HG02759 (cell line): ENCODE data around the gene RDX.

Source experiments
- ATAC-seq: cut with Tn5 transposase; IDR thresholded peaks from one replicate; pipeline ENCODE4 v1.9.1; 2021; ENCODE audit warnings: mild to moderate bottlenecking, moderate library complexity; ENCODE audit not compliant: unreplicated experiment

The RDX gene

DNA sequence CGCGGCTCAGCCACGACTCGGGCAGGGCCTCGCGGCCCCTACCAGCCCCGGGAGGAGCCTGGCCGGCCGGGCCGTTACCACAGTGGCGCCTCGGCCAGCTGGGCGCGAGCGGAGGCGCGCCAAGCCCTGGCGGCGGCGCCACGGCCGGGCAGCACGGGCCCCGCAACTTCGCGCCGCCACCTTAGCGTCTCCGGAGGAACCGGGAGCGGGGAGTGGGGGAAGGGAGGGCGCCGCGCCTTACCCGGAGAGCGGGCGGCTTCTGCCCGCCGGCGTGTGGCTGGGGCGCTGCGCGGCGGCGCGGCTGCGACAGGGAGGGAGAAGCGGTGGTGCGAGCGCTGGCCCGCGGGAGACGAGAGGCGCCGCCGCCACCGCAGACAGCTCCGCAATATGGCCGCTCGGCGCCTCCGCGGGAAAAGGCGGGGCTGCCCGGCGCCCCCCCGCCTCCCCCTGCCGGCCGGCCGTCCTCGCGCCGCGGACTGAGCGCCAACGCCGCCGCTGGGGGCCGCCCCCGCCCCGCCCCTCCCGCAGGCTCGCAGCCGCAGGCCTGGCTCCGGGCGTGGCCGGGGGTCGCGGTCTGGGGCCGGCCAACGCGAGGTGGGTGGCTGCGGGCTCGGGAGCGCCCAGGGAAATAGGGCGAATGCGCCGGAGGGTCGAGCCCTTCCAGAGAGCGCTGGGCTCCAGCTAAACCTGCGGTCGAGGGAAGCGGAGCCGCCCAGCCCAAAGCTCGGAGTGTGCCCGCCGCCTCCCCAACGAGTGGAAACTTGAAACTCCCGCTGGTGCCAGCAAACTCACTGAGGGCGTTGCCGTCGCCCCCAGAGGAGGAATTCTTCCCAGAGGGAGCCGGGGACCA lies at the start of gene RDX:
TSS of gene RDX (minus strand) at position 389 of the 850 bp plus-strand sequence. CDS start 16,922 bp downstream, outside the sequence.
- peak; percentile 85 for ATAC-seq

GRCh38 chr11:110345743-110346142 lies 49.3 kb upstream of the RDX start:
- no peak for ATAC-seq

DNA sequence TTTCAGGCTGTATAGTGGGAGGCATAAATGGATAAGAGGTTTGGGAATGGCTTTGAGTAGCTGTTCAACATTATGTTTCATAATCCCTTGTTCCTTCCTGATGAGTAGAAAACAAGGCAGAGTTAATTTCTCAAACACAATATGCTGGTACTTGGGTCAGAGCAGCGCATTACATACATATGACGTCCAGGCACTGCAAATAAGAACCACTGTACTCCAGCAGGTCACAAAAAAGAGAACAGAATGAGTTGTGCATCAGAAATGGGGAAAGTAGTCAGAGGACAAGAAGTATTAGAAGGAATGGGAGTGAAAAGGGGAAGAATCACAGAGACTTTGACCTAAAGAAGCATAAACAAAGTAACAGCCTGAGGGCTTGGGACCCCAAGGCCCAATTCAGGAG lies 44.0 kb upstream of the RDX start:
- no peak for ATAC-seq

- no peak for ATAC-seq
Observed at GRCh38 chr11:110339456-110340250, 43.2 kb upstream of the RDX start.

GRCh38 chr11:110338684-110339083 lies 42.3 kb upstream of the RDX start:
- ATAC-seq, result no peak

DNA sequence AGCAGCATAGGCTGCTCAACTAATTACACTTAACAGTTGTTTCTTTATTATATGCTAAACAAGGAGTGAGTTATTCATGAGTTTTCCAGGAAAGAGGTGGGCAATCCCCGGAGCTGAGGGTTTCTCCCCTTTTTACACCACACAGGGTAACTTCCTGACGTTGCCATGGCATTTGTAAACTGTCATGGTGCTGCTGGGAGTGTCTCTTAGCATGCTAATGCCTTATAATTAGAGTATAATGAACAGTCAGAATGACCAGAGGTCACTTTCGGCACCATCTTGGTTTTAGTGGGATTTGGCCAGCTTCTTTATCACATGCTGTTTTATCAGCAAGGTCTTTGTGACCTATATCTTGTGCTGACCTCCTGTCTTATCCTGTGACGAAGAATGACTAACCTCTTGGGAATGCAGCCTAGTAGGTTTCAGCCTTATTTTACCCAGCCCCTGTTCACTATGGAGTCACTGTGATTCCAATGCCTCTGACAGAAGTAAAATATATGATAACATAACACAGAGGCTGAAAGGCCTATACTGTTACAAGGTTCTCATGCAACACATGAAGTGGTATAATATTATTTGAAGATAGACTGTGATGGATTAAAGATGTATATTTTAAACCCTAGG lies 41.3 kb upstream of the RDX start:
- no peak for ATAC-seq

DNA sequence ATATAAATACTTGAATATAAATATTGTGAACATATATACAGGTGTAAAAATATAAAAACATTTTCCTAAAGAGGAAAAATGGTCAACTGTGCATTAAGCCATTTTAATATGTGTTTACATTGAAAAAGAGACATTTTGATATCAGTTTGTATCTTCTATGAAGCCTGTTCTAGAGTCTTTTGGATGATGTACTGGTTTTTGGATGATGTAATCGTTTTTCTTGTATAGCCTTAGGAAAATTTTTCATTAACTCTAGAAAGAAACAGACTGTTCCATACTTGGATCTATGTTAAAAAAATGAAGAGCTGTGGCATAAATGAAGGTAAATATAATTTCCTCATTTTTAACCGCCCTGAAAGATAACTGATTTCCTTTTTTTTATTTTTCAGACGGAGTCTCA lies 39.6 kb upstream of the RDX start:
- no peak for ATAC-seq

- no peak for ATAC-seq
Observed at GRCh38 chr11:110335358-110335757, 38.9 kb upstream of the RDX start.

DNA sequence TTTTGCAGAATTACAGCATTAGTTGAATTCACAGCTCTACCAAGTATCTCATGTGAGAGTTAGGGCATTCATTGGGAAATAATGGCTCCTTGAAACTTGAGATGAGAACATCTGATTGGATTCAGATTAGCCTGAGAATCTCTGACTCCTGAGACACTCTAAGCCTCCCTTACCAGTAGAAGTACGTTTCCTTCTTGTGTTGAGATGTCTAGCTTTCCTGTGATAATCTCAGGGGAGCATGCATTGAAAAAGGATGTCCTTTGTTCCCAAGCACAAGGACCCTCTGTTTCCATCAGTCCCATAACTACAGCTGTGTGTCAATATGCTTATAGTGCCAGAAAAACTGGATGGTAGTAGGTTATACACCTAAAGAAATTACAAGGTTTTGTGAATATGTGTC lies 35.2 kb upstream of the RDX start:
- no peak for ATAC-seq

GRCh38 chr11:110329445-110329844 lies 33.0 kb upstream of the RDX start:
- ATAC-seq, result no peak

GRCh38 chr11:110327508-110327907 lies 31.1 kb upstream of the RDX start:
- ATAC-seq, result no peak

- no peak for ATAC-seq
Observed at GRCh38 chr11:110323786-110324185, 27.4 kb upstream of the RDX start.

GRCh38 chr11:110319501-110319900 lies 23.1 kb upstream of the RDX start:
- ATAC-seq, result no peak

GRCh38 chr11:110318638-110319404 lies 22.4 kb upstream of the RDX start:
- no peak for ATAC-seq

GRCh38 chr11:110317516-110317932 lies 21.1 kb upstream of the RDX start:
- no peak for ATAC-seq

DNA sequence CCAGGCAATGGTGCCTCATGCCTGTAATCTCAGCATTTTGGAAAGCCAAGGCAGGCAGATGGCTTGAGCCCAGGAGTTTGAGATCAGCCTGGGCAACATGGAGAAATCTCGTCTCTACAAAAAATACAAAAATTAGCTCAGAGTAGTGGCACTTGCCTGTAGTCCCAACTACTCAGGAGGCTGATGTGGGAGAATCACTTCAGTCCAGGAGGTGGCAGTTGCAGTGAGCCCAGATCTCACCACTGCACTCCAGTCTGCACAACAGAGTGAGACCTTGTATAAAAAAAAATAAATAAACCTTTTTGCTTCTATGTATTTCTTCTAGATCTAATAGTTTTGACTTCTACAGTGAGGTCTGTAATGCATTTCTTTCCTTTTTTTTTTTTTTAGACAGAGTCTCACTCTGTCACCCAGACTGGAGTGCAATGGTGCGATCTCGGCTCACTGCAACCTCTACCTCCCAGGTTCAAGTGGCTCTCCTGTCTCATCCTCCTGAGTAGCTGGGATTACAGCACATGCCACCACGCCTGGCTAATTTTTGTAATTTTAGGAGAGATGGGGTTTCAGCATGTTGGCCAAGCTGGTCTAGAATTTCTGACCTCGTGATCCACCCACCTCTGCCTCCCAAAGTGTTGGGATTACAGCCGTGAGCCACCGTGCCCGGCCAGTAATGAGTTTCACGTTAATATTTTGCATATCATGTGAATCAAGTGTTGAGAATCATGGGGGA lies 18.1 kb upstream of the RDX start:
- no peak for ATAC-seq

DNA sequence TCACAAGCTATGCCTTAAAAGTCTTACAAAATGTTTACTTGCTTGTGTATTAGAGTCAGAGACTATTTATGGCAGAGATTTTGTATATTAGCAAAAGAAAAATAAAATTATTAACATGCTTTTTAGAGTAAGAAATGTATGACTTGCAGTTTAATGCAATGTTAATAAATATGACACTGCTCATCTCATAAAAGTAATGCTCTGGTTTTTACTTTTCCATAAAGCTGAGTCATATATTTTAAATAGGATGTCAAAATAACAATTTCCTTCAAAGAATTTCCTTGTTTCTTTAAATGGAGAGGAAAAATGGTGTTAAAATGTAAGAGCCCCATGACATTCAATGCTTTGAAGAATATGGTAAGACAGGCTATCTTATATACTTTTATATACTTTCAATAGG lies 16.3 kb upstream of the RDX start:
- no peak for ATAC-seq

DNA sequence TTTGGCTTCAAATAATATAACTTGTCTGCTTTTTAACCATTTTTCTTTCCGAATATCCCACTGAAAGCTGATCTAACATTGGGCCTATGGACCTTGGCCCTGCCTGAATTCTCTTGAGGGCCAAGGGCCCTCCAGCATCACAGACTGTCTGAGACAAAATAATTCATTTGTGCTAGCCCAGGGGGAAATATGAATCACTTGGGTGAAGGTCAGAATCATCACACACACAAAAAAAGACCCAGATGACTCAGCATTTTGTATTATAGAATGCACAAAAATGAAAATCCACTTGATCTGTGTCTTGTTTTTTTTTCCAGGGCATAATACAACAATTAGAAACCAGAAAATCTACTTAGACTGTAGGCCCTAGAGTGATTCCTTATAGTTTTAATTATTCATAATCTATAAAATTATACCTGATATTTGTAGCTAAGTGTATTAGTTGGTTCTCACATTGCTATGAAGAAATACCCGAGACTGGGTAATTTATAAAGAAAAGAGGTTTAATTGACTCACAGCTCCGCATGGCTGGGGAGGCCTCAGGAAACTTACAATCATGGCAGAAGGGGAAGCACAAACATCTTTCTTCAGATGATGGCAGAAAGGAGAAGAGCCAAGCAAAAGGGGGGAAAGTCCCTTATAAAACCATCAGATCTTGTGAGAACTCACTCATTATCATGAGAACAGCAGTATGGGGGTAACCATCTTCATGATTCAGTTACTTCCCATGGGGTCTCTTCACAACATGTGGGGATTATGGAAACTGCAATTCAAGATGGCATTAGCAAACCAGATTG lies 15.6 kb upstream of the RDX start:
- peak; percentile 43 for ATAC-seq

- ATAC-seq, result no peak
Observed at GRCh38 chr11:110308071-110308470, 11.7 kb upstream of the RDX start.
